Measurements from ENCODE around the gene ARF1.

Gene ARF1

DNA sequence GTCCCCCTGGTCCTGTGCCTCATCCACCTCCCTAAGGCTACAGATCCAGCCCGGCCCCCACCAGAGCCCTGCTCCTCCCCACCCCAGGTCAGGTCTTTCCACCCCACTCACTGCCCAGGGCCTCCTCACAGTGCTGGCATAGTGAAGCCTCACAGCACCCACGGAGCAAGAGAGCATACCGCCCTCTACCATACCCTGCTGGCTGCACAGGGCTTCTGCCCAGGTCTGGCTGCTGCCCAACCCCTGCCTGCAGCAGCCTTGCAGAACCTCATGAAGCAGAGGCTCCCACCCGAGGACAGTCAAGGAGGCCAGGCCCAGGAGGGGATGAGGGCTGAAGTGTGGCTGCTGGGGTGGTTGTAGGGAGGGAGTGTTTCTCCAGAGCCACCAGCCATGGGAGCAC is 19.7 kb upstream of the ARF1 start:
- peaks cover 41 to 61% of the 10 kb centered on the region in 2 donors for H3K27me3 ChIP-seq (ENCODE audit: control insufficient read depth in 1 of 2, insufficient read depth in 2 of 2, low read length in 2 of 2)
- no peaks in the 10 kb centered on the region for H3K9me3 ChIP-seq (ENCODE audit: control insufficient read depth in 1 of 2, low read length in 2 of 2)
- no peak overlapping the region for H3K9ac ChIP-seq (ENCODE audit: low read depth in 1 of 2, low read length in 2 of 2)
- peaks cover 7 to 10% of the 10 kb centered on the region in 2 donors for H3K4me1 ChIP-seq (ENCODE audit: control insufficient read depth in 1 of 2, insufficient read depth in 2 of 2, low read length in 2 of 2)
- H3K27ac ChIP-seq (ENCODE audit: low read depth, low read length) = no peak overlapping the region
- H3K4me3 ChIP-seq (ENCODE audit: low read depth in 1 of 2, low read length in 2 of 2) = no peak overlapping the region
- H3K36me3 ChIP-seq (ENCODE audit: control insufficient read depth in 1 of 2, insufficient read depth in 2 of 2, low read length in 2 of 2) = no peaks in the 10 kb centered on the region

DNA sequence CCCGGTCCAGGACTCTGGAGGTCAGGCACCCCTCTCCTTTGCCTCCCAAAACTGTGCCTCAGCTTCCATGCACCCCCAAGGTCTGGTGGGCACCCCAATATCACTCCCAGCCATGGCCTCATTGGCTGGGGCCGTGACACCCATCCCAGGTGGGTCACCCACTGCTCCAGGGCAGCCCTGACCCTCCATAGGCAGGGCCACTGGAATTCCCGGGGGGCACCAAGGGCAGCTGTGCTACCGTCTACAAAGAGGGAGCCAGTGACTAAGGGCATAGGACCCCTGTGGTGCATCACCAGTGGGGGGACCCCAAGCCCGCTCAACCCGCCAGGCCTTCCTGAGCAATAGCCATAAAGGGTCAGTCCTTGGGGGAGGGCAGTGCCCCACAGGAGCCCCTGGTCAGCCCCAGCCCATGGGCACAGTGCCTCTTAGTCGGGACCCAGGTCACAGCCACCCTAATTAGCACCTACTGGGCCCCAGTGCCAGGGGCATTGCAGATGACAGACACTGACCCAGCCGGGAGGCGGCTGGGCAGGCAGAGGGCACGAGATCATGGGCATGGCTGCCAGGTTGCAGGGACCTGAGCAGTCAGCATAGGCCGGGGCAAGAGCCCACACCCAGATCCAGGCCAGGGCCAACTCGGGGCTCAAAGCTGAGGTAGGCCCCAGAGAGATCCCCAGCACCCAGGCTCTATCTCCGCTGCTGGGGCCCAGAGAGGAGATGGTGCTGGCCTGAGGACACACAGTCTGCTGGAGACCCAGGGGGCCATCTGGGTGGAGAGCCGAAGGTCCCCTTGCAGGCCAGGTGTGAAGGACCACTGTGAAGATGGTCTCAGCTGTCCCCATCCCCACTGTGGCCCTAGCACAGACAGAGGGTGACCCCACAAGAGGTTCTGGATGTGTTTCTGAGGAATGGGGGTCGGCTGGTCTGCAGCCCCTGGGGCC is 19.0 kb upstream of the ARF1 start:
- Histone ChIP-seq H3K4me1 (ENCODE audit: control insufficient read depth in 1 of 2, insufficient read depth in 2 of 2, low read length in 2 of 2) (peaks cover 7 to 10% of the 10 kb centered on the region in 2 donors), H3K27ac (ENCODE audit: low read depth, low read length) (no peak overlapping the region), H3K9ac (ENCODE audit: low read depth in 1 of 2, low read length in 2 of 2) (no peak overlapping the region), H3K9me3 (ENCODE audit: control insufficient read depth in 1 of 2, low read length in 2 of 2) (no peaks in the 10 kb centered on the region), H3K4me3 (ENCODE audit: low read depth in 1 of 2, low read length in 2 of 2) (no peak overlapping the region), H3K36me3 (ENCODE audit: control insufficient read depth in 1 of 2, insufficient read depth in 2 of 2, low read length in 2 of 2) (no peaks in the 10 kb centered on the region), H3K27me3 (ENCODE audit: control insufficient read depth in 1 of 2, insufficient read depth in 2 of 2, low read length in 2 of 2) (peaks cover 36 to 57% of the 10 kb centered on the region in 2 donors)

DNA sequence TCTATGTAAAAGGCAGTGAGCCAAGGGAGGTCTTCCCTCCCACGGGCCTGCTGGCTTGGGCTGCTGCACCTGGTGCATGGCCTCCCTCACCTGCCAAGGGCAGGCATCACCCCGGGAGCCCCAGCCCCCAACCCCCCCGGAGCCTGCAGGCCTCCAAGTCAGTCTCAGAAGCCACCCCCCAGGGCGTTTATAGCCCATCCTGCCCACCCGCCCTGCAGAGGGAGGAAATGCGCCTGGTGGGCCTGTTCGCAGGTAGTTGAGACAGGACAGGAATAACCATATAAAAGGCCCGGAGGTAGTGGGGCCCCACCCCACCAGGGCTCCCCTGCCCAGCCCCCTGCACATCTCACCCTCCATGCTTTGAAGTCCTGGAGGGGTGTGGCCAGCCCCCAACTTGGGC is 18.2 kb upstream of the ARF1 start:
- H3K4me1 ChIP-seq (ENCODE audit: control insufficient read depth in 1 of 2, insufficient read depth in 2 of 2, low read length in 2 of 2) = peaks cover 7 to 10% of the 10 kb centered on the region in 2 donors
- H3K4me3 ChIP-seq (ENCODE audit: low read depth in 1 of 2, low read length in 2 of 2) = no peak overlapping the region
- no peak overlapping the region for H3K9ac ChIP-seq (ENCODE audit: low read depth in 1 of 2, low read length in 2 of 2)
- H3K27me3 ChIP-seq (ENCODE audit: control insufficient read depth in 1 of 2, insufficient read depth in 2 of 2, low read length in 2 of 2) = peaks cover 29 to 52% of the 10 kb centered on the region in 2 donors
- H3K36me3 ChIP-seq (ENCODE audit: control insufficient read depth in 1 of 2, insufficient read depth in 2 of 2, low read length in 2 of 2) = no peaks in the 10 kb centered on the region
- H3K9me3 ChIP-seq (ENCODE audit: control insufficient read depth in 1 of 2, low read length in 2 of 2) = no peaks in the 10 kb centered on the region
- no peak overlapping the region for H3K27ac ChIP-seq (ENCODE audit: low read depth, low read length)

DNA sequence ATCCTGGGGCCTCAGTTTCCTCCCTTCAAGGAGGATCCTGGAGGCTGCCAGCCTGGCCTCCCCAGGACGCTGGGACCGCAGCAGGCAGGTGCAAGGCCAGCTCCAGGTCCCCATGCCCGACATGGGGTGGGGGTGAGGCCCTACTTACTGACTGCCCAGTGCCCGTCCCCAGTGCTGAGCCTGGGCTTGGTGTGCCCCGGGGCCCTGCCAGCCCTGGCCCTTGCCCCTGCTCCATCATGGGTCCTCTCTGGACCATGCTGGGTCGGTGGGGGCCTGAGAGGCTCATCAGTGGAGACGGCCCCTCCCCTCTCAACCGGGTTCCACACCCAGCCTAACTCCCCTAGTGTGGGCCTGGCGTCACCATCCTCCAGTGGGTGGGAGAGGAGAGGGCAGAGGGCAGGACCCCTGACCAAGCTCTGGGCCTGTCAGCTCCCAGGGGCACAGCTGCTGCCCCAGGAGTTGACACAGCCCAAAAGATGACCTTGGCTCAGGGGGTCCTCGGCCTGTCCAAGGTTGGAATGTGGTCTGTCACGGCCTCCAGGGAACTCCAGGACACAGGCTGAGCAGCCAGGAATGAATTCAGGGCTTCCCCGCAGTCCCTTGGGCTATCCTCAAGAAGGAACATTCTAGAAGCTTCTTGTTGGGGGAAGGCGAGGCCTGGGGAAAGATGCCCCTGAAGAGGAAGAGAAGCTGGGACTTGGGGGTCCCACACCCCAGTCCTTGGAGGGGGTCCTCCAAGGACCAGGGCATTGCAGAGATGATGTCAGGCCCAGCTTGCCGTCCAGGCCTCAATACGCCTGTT is 17.6 kb upstream of the ARF1 start:
- Histone ChIP-seq H3K4me3 (ENCODE audit: low read depth in 1 of 2, low read length in 2 of 2) (no peak overlapping the region), H3K9ac (ENCODE audit: low read depth in 1 of 2, low read length in 2 of 2) (no peak overlapping the region), H3K27ac (ENCODE audit: low read depth, low read length) (no peak overlapping the region), H3K4me1 (ENCODE audit: control insufficient read depth in 1 of 2, insufficient read depth in 2 of 2, low read length in 2 of 2) (peaks cover 7% of the 10 kb centered on the region in 2 donors), H3K9me3 (ENCODE audit: control insufficient read depth in 1 of 2, low read length in 2 of 2) (no peaks in the 10 kb centered on the region), H3K36me3 (ENCODE audit: control insufficient read depth in 1 of 2, insufficient read depth in 2 of 2, low read length in 2 of 2) (no peaks in the 10 kb centered on the region), H3K27me3 (ENCODE audit: control insufficient read depth in 1 of 2, insufficient read depth in 2 of 2, low read length in 2 of 2) (peaks cover 27 to 52% of the 10 kb centered on the region in 2 donors)

DNA sequence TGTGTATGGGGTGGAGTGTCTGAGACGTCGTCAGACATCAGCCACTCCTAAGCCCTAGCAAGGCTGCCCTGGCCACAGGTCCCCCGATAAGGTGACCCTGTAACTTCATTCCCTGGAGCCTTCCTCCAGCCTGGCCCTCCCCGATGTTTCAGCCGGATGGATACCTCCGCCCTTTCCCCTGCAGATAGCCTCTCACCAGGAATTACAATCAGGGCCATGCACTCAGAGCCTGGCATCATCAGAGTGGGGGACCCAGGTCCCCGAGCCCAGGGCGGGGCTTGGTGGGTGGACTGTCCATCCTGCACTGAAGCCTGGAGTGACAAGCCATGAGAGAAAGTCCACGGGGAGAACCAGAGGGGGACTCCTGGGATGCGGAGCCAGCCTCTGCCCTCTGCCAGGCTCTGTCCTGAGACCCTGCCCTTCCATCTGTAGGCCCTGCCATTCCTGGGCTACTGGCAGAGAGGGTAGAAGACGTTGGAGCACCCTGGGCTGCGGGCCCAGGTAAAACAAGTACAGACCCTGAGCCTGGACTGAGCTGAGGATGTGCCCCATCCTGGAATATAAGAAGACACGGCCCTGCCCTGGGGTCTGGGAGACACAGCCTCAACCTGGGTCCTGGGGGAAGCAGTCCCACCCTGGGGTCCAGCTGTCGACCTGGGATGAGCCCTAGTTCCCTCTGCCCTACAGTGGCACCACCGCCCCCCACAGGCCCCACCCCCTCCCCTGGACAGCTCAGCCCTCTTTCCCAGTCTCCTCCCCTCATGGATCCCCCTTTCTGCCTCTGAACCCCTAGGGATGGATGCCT is 16.8 kb upstream of the ARF1 start:
- no peaks in the 10 kb centered on the region for H3K36me3 ChIP-seq (ENCODE audit: control insufficient read depth in 1 of 2, insufficient read depth in 2 of 2, low read length in 2 of 2)

DNA sequence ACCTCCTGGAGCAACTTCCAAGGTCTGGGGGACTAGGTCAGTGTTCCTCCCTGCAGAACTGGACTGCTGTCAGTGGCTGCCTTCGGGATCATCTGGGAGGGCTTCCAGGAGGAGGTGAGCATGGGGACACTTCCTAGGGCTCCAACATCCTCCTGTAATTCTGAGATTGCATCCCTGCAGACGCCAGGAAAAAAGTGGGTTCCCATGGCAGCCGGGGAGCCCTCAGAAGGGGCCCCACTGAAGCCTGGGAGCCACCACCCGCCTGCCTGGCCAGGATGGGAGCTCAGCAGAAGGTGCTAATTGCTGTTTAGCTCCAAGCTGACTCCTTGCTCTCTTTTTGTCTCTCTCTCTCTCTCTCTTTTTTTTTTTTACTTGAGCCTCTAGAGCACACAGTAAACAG is 16.1 kb upstream of the ARF1 start:
- Histone ChIP-seq H3K27ac (ENCODE audit: low read depth, low read length) (no peak overlapping the region), H3K36me3 (ENCODE audit: control insufficient read depth in 1 of 2, insufficient read depth in 2 of 2, low read length in 2 of 2) (no peaks in the 10 kb centered on the region), H3K9me3 (ENCODE audit: control insufficient read depth in 1 of 2, low read length in 2 of 2) (no peaks in the 10 kb centered on the region), H3K9ac (ENCODE audit: low read depth in 1 of 2, low read length in 2 of 2) (no peak overlapping the region), H3K4me3 (ENCODE audit: low read depth in 1 of 2, low read length in 2 of 2) (no peak overlapping the region), H3K27me3 (ENCODE audit: control insufficient read depth in 1 of 2, insufficient read depth in 2 of 2, low read length in 2 of 2) (peaks cover 12 to 37% of the 10 kb centered on the region in 2 donors), H3K4me1 (ENCODE audit: control insufficient read depth in 1 of 2, insufficient read depth in 2 of 2, low read length in 2 of 2) (no peaks in the 10 kb centered on the region)

More for the DNA sequence above, 16.8 kb upstream of the ARF1 start:
- Histone ChIP-seq H3K27ac (ENCODE audit: low read depth, low read length) (no peak overlapping the region), H3K27me3 (ENCODE audit: control insufficient read depth in 1 of 2, insufficient read depth in 2 of 2, low read length in 2 of 2) (peaks cover 19 to 44% of the 10 kb centered on the region in 2 donors), H3K4me3 (ENCODE audit: low read depth in 1 of 2, low read length in 2 of 2) (no peak overlapping the region), H3K9me3 (ENCODE audit: control insufficient read depth in 1 of 2, low read length in 2 of 2) (no peaks in the 10 kb centered on the region), H3K4me1 (ENCODE audit: control insufficient read depth in 1 of 2, insufficient read depth in 2 of 2, low read length in 2 of 2) (peaks cover 0 to under 1% of the 10 kb centered on the region in 2 donors), H3K9ac (ENCODE audit: low read depth in 1 of 2, low read length in 2 of 2) (no peak overlapping the region)

DNA sequence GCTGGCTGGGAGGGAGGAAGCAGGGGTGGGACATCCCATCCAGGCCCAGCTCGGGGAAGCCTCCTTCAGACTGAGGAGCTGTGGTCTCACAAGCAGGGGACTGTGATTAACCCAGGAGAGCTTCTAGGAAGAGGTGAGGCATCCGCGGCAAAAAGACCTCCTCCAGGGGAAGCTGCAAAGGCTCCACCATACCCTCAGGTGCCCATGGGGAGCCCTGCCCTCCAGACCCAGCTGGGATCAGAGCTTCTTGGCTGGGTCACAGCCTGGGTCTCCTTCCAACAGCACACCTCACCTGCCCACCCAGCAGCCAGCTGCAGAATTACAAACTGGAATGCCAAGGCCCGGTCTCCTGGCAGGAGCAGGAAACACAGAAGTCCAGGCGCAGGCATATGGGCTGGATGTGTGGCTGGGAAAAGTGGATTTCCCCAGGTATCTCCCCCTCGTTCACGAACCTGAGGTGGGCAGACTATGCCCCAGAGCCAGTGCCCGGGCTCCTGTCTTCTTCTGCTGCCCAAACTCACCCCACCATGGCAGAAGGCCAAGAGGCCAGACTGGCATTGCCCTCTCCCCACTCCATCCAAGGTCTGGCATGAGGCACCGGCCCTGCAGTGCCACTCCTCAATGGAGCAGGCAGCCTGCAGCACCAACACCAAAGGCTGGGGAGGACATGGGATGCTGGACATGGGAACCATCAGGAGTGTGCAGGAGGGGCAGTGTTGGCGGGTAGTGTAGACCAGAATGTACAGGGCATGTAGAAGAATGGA is 15.4 kb upstream of the ARF1 start:
- H3K27me3 ChIP-seq (ENCODE audit: control insufficient read depth in 1 of 2, insufficient read depth in 2 of 2, low read length in 2 of 2) = peaks cover 8 to 31% of the 10 kb centered on the region in 2 donors
- no peak overlapping the region for H3K27ac ChIP-seq (ENCODE audit: low read depth, low read length)
- H3K36me3 ChIP-seq (ENCODE audit: control insufficient read depth in 1 of 2, insufficient read depth in 2 of 2, low read length in 2 of 2) = no peaks in the 10 kb centered on the region
- no peaks in the 10 kb centered on the region for H3K4me1 ChIP-seq (ENCODE audit: control insufficient read depth in 1 of 2, insufficient read depth in 2 of 2, low read length in 2 of 2)
- H3K9ac ChIP-seq (ENCODE audit: low read depth in 1 of 2, low read length in 2 of 2) = no peak overlapping the region
- H3K9me3 ChIP-seq (ENCODE audit: control insufficient read depth in 1 of 2, low read length in 2 of 2) = no peaks in the 10 kb centered on the region
- no peak overlapping the region for H3K4me3 ChIP-seq (ENCODE audit: low read depth in 1 of 2, low read length in 2 of 2)

DNA sequence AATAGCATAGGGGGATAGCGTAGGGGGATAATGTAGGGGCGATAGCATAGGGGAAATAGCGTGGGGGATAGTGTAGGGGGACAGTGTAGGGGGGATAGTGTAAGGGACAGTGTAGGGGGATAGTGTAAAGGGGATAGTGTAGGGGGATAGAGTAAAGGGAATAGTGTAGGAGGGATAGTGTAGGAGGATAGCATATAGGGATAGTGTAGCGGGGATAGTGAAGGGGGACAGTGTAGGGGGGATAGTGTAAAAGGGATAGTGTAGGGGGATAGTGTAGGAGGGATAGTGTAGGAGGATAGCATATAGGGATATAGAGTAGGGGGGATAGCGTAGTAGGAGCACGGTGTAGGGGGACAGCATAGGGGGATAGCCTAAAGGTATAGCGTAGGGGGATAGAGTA is 14.1 kb upstream of the ARF1 start:
- no peaks in the 10 kb centered on the region for H3K36me3 ChIP-seq (ENCODE audit: control insufficient read depth in 1 of 2, insufficient read depth in 2 of 2, low read length in 2 of 2)
- peaks cover 11 to 36% of the 10 kb centered on the region in 2 donors for H3K27me3 ChIP-seq (ENCODE audit: control insufficient read depth in 1 of 2, insufficient read depth in 2 of 2, low read length in 2 of 2)
- H3K9me3 ChIP-seq (ENCODE audit: control insufficient read depth in 1 of 2, low read length in 2 of 2) = no peaks in the 10 kb centered on the region
- H3K27ac ChIP-seq (ENCODE audit: low read depth, low read length) = no peak overlapping the region
- H3K4me3 ChIP-seq (ENCODE audit: low read depth in 1 of 2, low read length in 2 of 2) = no peak overlapping the region
- H3K9ac ChIP-seq (ENCODE audit: low read depth in 1 of 2, low read length in 2 of 2) = no peak overlapping the region
- H3K4me1 ChIP-seq (ENCODE audit: control insufficient read depth in 1 of 2, insufficient read depth in 2 of 2, low read length in 2 of 2) = no peaks in the 10 kb centered on the region

DNA sequence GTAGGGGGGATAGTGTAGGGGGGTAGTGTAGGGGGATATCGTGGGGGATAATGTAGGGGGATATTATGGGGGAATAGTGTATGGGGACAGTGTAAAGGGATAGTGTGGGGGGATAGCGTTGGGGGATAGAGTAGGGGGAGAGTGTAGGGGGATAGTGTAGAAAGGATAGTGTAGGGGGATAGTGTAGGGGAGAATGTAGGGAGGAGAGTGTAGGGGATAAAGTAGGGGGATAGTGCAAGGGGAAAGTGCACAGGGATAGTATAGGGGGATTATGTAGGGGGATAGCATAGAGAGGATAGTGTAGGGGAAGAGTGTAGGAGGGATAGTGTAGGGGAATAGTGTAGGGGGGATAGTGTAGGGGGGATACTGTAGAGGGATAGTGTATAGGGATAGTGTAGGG is 12.3 kb upstream of the ARF1 start:
- Histone ChIP-seq H3K27me3 (ENCODE audit: control insufficient read depth in 1 of 2, insufficient read depth in 2 of 2, low read length in 2 of 2) (peaks cover 11 to 31% of the 10 kb centered on the region in 2 donors), H3K9me3 (ENCODE audit: control insufficient read depth in 1 of 2, low read length in 2 of 2) (no peaks in the 10 kb centered on the region), H3K4me1 (ENCODE audit: control insufficient read depth in 1 of 2, insufficient read depth in 2 of 2, low read length in 2 of 2) (no peaks in the 10 kb centered on the region), H3K4me3 (ENCODE audit: low read depth in 1 of 2, low read length in 2 of 2) (no peak overlapping the region), H3K9ac (ENCODE audit: low read depth in 1 of 2, low read length in 2 of 2) (no peak overlapping the region), H3K36me3 (ENCODE audit: control insufficient read depth in 1 of 2, insufficient read depth in 2 of 2, low read length in 2 of 2) (no peaks in the 10 kb centered on the region), H3K27ac (ENCODE audit: low read depth, low read length) (no peak overlapping the region)

Data from duodenal mucosa (tissue), 2 donors.